OCI-LY7 (cell line): ENCODE results near the gene MTERF1.

Experiments used
- CTCF ChIP-seq: fragments of 200-600 bp; sonication (generic); conservative IDR thresholded peaks from 2 replicates; pipeline ENCODE4 v1.5.1; 2014; ENCODE audit warnings: mild to moderate bottlenecking, antibody characterized with exemption, low read length, moderate library complexity, mixed read lengths
- EZH2phosphoT487 ChIP-seq: fragments of 200-600 bp; sonication (generic); IDR thresholded peaks from 2 replicates; pipeline ENCODE4 v1.6.1; 2018; ENCODE audit warnings: low read depth, borderline replicate concordance, mild to moderate bottlenecking, mixed run types, antibody characterized with exemption, low read length, moderate library complexity, mixed read lengths

GRCh38 chr7:91922857-91923256 lies 42.4 kb upstream of the MTERF1 start:
- no peak for TF ChIP-seq CTCF
- TF ChIP-seq EZH2phosphoT487: no peak
